SJSA1 (cell line): ENCODE measurements around the gene EIF1AD. TPM values are rescaled to one million over a fixed set of nuclear protein-coding genes. Genes with fewer than 3 reads are reported as not detected.

ENCODE experiments used
- DNase-seq, 2 experiments: peaks; one replicate each; pipeline ENCODE4 v3.0.0-alpha.2; 2015 to 2020; ENCODE audit warnings: low spot score in 2 of 2, low read depth in 1 of 2
- H3K27ac ChIP-seq: fragments of 250-450 bp; sonication (Bioruptor Pico); 2 replicates; pipeline ENCODE4 v1.5.1; 2020; ENCODE audit warnings: mild to moderate bottlenecking, moderate library complexity
- H3K27me3 ChIP-seq: fragments of 250-450 bp; sonication (Bioruptor Pico); replicated peaks from 2 replicates; pipeline ENCODE4 v1.5.1; 2020; ENCODE audit warnings: mild to moderate bottlenecking, moderate library complexity
- H3K36me3 ChIP-seq: fragments of 250-450 bp; sonication (Bioruptor Pico); 2 replicates; pipeline ENCODE4 v1.5.1; 2020; ENCODE audit warnings: mild to moderate bottlenecking
- H3K4me1 ChIP-seq: fragments of 250-450 bp; sonication (Bioruptor Pico); replicated peaks from 2 replicates; pipeline ENCODE4 v1.6.1; 2021; ENCODE audit warnings: mild to moderate bottlenecking
- H3K4me3 ChIP-seq: fragments of 250-450 bp; sonication (Bioruptor Pico); 2 replicates; pipeline ENCODE4 v1.5.1; 2020; ENCODE audit warnings: mild to moderate bottlenecking
- H3K9me3 ChIP-seq: fragments of 250-450 bp; sonication (Bioruptor Pico); replicated peaks from 2 replicates; pipeline ENCODE4 v1.5.1; 2020; ENCODE audit warnings: mild to moderate bottlenecking
- total RNA-seq: library from RNA; depleted of rRNA; stranded (reverse); fragments of >200 nt; shearing (Covaris generic); gene quantifications from 2 replicates; pipeline ENCODE4 v1.2.3, GENCODE V29; 2014

Gene EIF1AD
- total RNA-seq, 1 experiment from 2014 or later: 93.2 TPM

DNA sequence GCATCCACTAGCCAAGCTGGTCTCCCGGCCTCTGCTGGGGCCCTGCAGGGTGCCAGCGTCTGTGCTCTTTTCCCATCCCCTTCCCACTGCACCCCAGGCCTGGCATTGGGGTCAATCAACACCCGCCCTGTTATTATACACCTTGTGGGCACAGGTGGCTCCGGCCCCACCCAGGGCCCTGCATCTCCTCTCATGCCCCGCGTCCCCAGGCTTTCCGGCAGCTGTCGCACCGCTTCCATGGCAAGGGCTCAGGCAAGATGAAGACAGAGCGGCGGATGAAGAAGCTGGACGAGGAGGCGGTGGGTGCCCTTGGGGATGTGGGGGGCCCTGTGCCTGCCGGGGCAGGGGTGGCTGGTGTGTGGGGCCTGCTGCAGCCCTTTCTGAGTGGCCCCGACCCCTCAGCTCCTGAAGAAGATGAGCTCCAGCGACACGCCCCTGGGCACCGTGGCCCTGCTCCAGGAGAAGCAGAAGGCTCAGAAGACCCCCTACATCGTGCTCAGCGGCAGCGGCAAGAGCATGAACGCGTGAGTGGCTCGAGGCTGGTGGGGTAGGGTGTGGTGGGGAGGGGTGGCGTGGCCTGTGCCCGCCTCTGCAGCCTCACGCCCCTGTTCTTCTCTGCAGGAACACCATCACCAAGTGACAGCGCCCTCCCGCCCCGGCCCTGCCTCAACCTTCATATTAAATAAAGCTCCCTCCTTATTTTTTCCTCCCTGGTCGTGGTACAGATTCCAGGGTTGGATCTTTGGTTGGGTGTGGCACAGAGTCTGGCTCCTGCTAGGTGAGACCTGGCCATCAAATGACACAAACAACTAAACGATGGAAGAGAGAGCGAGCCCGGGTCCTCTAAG, 23.3 kb downstream of the EIF1AD start:
- Histone ChIP-seq H3K27me3 (no peaks in the 10 kb centered on the region), H3K4me1 (no peaks in the 10 kb centered on the region), H3K9me3 (no peaks in the 10 kb centered on the region), H3K36me3 (peaks cover 64% of the 10 kb centered on the region), H3K4me3 (no peak overlapping the region), H3K27ac (no peak overlapping the region)
- DNase-seq: peak in 1 of 2 experiments; percentile 68

DNA sequence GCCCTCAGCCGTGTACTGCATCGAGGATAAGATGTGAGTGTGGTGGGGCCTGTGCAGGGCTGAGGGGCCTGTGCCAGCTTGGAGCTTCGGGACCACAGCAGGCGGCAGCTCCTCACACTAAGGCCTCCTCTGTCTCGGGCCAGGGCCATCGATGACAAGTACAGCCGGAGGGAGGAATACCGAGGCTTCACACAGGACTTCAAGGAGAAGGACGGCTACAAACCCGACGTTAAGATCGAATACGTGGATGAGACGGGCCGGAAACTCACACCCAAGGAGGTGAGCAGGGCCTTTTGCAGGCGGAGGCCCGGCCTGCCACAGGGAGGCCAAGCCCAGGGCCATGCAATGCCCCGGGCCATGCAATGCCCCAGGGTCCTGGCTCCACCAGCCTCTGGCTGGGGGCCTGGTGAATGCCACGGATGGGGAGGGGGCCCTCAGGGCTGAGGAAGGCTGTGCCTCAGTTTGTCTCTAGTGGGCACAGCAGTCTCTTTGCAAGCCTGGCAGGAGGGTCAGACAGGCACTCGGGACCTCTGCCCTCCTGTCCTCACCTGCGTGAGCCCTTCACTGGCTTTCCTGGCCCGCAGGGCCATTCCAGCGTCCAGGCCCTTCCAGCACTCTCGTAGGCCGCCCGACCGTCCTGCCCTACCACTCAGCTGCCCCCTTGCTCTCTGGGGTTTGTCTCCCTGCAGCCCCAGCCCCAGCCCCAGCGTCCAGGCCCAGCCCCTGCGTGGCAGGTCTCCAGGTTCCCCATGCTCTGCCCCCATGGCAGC, 24.2 kb downstream of the EIF1AD start:
- H3K4me1 ChIP-seq: no peaks in the 10 kb centered on the region
- peak in 1 of 2 experiments; percentile 68 for DNase-seq
- no peaks in the 10 kb centered on the region for H3K9me3 ChIP-seq
- H3K27ac ChIP-seq: no peak overlapping the region
- H3K27me3 ChIP-seq: no peaks in the 10 kb centered on the region
- no peak overlapping the region for H3K4me3 ChIP-seq
- peaks cover 72% of the 10 kb centered on the region for H3K36me3 ChIP-seq

DNA sequence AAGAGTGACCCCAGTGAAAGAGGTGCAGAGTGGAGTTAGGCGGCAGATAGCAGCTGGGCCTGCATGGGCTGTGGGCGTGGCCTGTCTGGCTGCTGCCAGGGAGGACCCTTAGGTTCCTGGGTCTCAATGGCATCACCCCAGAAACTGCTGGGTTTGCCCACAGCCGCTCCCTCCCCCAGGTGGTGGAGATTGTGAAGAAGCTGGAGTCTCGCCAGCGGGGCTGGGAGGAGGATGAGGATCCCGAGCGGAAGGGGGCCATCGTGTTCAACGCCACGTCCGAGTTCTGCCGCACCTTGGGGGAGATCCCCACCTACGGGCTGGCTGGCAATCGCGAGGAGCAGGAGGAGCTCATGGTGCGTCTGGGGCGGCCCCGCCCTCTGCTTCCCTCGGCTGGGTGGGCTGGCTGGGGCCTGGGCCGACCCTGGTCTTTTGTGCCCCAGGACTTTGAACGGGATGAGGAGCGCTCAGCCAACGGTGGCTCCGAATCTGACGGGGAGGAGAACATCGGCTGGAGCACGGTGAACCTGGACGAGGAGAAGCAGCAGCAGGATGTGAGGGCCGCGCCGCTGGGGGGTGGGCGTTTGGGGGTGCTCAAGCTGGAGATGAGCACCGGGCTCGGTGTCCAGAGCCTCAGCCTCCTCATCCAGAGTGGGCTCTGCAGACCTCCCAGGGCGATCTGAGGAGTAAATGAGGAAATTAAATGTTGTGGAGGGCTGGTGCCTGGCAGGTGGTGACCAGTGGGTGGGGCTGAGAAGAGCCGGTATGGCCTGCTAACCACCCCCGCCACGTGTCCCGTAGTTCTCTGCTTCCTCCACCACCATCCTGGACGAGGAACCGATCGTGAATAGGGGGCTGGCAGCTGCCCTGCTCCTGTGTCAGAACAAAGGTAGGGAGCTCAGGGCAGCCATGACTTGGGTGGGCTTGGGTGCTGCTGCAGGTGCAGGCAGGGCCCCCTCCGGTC, 25.5 kb downstream of the EIF1AD start:
- Histone ChIP-seq H3K27me3 (no peaks in the 10 kb centered on the region), H3K4me1 (no peaks in the 10 kb centered on the region), H3K9me3 (no peaks in the 10 kb centered on the region), H3K27ac (no peak overlapping the region), H3K4me3 (no peak overlapping the region), H3K36me3 (peaks cover 85% of the 10 kb centered on the region)
- DNase-seq: peak in 1 of 2 experiments; percentile 59

DNA sequence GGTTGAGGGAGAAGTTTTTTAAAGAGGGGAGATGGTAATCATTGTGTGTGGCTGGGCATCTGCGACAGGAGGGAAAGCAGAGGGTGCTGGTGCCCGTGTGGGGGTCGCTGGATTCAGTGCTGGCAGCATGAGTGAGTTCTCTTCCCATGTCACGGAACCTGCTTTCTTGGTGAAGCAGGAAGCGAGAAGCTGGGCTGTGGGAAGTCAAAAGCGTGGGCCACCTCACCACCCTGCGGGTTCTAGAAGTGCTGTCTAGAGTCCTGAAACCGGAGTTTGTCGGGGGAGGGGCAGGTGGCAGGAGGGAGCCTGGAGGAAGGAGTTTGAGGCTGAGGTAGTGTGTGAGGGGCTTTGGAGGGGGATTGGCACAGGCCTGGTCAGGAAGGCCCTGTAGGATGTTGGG, 26.2 kb downstream of the EIF1AD start:
- H3K27ac ChIP-seq: no peak overlapping the region
- no peaks in the 10 kb centered on the region for H3K9me3 ChIP-seq
- no peak overlapping the region for H3K4me3 ChIP-seq
- no peak for DNase-seq
- peaks cover 82% of the 10 kb centered on the region for H3K36me3 ChIP-seq
- H3K27me3 ChIP-seq: no peaks in the 10 kb centered on the region
- H3K4me1 ChIP-seq: no peaks in the 10 kb centered on the region

DNA sequence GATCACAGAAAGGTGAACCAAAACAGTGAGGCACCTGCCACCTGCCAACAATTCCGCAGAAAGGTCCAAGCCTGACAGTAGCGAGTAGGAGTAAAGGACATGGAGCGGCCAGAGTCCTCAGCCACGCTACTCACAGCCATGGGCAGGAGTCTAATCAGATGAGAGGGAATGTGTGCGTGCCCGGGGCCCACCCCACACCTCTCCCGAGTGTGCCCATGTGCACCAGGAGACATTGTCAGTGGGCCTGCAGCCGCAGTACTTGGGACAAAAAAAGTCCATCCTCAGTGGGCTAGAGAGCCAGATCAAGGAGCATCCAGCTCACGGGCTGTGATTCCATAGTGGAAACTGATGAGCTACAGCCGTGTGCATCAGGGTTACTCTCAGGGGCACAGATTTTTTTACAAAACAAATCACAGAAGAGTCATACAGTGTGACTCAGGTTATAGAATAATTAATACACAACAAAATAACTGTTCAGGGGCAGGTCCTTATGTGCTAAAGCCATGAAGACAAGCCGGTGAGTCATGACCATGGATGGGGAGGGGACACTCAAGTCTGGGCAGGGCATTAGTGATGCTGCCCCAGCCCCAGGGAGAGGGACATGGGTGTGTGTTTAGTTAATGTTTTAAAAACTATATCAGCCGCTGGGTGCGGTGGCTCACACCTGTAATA, 28.4 kb downstream of the EIF1AD start:
- Histone ChIP-seq H3K27me3 (no peaks in the 10 kb centered on the region), H3K4me3 (no peak overlapping the region), H3K4me1 (no peaks in the 10 kb centered on the region), H3K27ac (no peak overlapping the region), H3K36me3 (peaks cover 83% of the 10 kb centered on the region), H3K9me3 (no peaks in the 10 kb centered on the region)
- peak in 1 of 2 experiments; percentile 59 for DNase-seq

DNA sequence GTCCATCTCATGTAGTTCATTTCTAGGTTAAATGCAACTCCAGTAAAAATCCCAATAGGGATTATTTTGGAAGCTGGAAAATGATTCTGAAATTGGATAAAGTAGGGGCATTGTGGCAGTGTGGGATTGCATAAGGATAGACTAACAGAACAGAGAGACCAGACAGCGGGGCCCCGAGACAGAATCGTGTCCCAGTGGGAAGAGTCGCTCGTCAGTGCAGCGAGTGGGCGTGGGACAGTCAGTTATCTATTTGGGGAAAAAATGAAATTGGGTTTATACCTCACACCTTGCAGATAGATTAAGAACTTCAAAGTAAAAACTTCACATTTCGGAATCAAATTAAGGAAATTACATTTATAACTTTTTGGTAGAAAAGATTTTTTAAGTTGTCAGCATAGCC, 29.8 kb downstream of the EIF1AD start:
- Histone ChIP-seq H3K27ac (no peak overlapping the region), H3K36me3 (peaks cover 83% of the 10 kb centered on the region), H3K9me3 (no peaks in the 10 kb centered on the region), H3K4me1 (no peaks in the 10 kb centered on the region), H3K27me3 (no peaks in the 10 kb centered on the region), H3K4me3 (no peak overlapping the region)
- no peak for DNase-seq

DNA sequence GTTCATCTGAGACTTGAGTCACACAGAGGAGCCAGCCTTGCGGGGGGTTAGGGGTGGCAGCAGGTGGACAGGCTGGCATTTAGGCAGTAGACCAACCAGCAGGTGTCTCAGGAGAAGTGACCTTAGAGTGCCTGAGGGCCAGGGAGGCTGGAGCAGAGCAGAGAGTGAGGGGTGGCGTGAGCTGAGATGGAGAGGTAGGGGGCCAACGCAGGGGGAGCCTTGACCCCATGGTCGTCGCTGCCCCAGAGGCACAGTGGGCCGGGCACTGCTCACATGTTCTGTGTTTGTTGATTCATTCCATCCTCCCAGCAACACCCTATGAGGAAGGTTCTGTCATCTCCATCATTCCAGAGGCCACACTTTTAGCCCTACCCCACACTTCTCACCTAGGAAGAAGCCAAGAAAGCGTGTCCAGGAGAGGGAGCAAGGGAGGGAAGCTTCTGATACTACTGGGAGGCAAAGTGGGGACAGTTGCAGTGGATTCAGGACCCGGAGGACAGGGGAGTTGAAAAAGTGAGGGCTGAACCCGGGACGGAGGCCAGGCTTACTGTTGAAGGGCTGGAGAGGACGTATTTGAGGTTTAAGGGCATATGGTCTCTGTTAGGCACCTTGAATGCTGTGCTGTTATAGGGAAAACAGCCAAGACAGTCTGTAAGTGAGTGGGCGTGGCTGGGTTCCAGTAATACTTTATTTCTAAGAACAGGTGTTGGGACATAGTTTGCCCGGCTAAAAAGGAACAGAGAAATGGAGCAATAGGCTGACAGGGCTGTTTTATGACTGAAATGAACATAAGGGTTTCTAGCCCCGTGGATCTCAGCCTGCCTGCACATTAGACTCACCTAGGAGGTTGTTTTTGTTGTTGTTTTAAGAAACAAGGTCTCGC, 33.1 kb downstream of the EIF1AD start:
- Histone ChIP-seq H3K4me1 (no peaks in the 10 kb centered on the region), H3K4me3 (no peak overlapping the region), H3K27me3 (no peaks in the 10 kb centered on the region), H3K9me3 (no peaks in the 10 kb centered on the region), H3K27ac (no peak overlapping the region), H3K36me3 (peaks cover 90% of the 10 kb centered on the region)
- DNase-seq: peak in 1 of 2 experiments; percentile 56

DNA sequence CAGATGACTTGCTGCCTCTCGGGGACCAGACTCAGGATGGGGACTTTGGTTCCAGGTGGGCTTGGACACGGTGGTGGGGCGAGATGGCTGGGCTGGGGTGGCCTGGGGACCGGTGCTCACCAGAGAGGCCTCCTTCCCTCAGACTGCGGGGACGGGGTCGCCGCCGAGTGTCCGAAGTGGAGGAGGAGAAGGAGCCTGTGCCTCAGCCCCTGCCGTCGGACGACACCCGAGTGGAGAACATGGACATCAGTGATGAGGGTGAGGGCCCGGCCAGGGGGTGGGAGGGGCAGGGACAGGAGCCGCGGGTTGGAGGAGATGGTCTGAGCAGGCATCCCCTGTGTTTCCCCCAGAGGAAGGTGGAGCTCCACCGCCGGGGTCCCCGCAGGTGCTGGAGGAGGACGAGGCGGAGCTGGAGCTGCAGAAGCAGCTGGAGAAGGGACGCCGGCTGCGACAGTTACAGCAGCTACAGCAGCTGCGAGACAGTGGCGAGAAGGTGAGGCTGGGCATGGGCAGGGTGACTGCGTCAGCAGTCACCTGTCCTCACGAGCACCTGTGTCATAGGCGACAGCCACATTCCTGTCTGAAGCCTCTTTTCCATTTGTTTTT, 34.5 kb downstream of the EIF1AD start:
- peaks cover 13% of the 10 kb centered on the region for H3K4me1 ChIP-seq
- H3K4me3 ChIP-seq: no peak overlapping the region
- H3K9me3 ChIP-seq: 0 out of 2 replicates have a peak, but pooled peaks cover under 1% of the 10 kb centered on the region
- H3K27me3 ChIP-seq: no peaks in the 10 kb centered on the region
- peak in 1 of 2 experiments; percentile 70 for DNase-seq
- H3K36me3 ChIP-seq: peaks cover 88% of the 10 kb centered on the region
- no peak overlapping the region for H3K27ac ChIP-seq

DNA sequence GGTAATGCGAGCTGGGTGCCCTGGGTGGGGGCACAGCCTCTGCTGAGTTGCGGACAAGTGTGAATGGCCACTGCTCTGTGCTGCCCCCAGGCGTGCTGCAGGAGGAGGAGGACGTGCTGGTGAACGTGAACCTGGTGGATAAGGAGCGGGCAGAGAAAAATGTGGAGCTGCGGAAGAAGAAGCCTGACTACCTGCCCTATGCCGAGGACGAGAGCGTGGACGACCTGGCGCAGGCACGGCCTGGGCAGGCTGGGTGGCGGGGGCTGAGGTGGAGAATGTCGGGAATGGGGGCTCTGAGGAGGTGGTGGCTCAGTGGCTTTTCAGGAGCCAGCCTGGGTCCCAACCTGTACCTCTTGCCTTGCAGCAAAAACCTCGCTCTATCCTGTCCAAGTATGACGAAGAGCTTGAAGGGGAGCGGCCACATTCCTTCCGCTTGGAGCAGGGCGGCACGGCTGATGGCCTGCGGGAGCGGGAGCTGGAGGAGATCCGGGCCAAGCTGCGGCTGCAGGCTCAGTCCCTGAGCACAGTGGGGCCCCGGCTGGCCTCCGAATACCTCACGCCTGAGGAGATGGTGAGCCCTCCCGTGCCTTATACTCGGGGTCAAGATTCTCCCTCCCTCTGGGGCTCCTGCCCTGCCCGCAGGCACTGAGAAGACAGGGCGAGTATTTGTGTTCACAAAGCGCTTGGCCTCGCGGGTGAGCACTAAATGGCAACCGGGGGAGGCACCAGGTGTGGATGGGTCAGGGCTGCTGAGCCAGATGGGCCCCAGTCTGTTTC, 35.8 kb downstream of the EIF1AD start:
- peaks cover 86% of the 10 kb centered on the region for H3K36me3 ChIP-seq

DNA sequence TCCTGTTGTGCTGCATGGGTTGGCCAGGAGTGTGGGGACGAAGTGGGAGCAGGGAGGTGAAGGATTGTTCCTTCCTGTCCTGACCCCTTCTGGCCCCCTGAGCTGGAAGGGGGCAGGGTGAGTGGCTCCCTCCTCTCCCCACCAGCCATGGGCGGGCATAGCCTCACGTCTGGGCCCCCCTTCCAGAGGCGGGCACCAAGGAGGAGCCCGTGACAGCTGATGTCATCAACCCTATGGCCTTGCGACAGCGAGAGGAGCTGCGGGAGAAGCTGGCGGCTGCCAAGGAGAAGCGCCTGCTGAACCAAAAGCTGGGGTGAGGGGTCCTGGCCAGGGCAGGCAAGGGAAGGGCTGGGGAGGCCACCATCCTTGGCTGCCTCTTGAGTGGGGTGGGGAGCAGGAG, 37.1 kb downstream of the EIF1AD start:
- Histone ChIP-seq H3K36me3 (peaks cover 80% of the 10 kb centered on the region), H3K4me1 (peaks cover 19% of the 10 kb centered on the region)

More for the DNA sequence above, 35.8 kb downstream of the EIF1AD start:
- Histone ChIP-seq H3K4me1 (peaks cover 16% of the 10 kb centered on the region), H3K27me3 (no peaks in the 10 kb centered on the region), H3K4me3 (no peak overlapping the region), H3K9me3 (0 out of 2 replicates have a peak, but pooled peaks cover 3% of the 10 kb centered on the region), H3K27ac (no peak overlapping the region)
- peak in 1 of 2 experiments; percentile 58 for DNase-seq

DNA sequence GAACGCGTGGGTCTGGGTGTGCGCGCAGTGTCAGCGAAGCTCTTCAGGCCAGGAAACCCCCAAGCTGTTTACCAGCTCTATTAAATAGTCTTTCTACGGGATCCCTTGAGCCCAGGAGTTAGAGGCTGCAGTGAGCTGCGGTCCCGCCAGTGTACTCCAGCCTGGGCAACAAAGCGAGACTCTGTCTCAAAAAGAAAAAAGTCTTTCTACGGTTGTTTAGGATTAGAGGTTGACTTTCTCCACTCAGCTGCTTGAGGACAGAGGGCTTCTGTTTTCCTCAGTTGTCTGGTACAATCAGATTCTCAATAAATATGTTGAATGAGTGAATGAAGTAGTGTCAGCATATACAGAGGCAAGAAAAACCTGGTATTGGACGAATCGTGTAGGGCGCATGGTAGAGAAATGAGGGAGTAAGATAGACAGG, 39.8 kb downstream of the EIF1AD start:
- H3K4me3 ChIP-seq: peak overlapping the region; percentile 97
- peaks cover 19% of the 10 kb centered on the region for H3K4me1 ChIP-seq
- peak in 1 of 2 experiments; percentile 38 for DNase-seq
- H3K27me3 ChIP-seq: no peaks in the 10 kb centered on the region
- H3K27ac ChIP-seq: peak overlapping the region; percentile 19
- H3K9me3 ChIP-seq: 0 out of 2 replicates have a peak, but pooled peaks cover 3% of the 10 kb centered on the region
- H3K36me3 ChIP-seq: peaks cover 53% of the 10 kb centered on the region

More for the DNA sequence above, 37.1 kb downstream of the EIF1AD start:
- 0 out of 2 replicates have a peak, but pooled peaks cover 3% of the 10 kb centered on the region for H3K9me3 ChIP-seq
- no peak overlapping the region for H3K4me3 ChIP-seq
- DNase-seq: no peak
- H3K27ac ChIP-seq: no peak overlapping the region
- no peaks in the 10 kb centered on the region for H3K27me3 ChIP-seq
